ENCODE data around the gene CACNA1C.

The CACNA1C gene

DNA sequence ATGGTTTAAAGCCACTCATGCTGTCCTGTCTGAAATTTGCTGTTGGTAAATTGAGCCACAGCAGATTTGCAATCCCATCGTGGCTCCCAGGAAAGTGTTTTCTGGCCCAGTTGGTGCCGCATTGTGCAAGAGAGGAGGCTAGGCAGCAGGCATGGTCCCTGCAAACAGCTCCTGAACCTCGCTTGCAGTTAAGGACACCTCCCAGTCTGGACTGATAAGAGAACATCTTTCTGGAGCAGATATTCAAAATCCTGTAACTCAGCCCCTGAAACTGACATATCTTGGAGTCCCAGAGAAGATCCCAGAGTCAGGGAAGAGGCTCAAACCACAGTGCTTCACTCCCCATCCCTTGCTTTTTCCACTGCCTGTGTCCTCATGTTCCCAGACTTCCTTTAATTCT, 413.4 kb downstream of the CACNA1C start:
- H3K36me3 ChIP-seq (ENCODE audit: control insufficient read depth in 2 of 2, insufficient read depth in 2 of 2, low read length in 2 of 2): no peaks in the 10 kb centered on the region
- no peaks in the 10 kb centered on the region for H3K4me1 ChIP-seq (ENCODE audit: control insufficient read depth in 2 of 2, insufficient read depth in 2 of 2, low read length in 2 of 2)
- H3K27me3 ChIP-seq (ENCODE audit: control insufficient read depth in 2 of 2, insufficient read depth in 2 of 2, low read length in 2 of 2): no peaks in the 10 kb centered on the region
- H3K9ac ChIP-seq (ENCODE audit: low read depth in 1 of 2, low read length in 2 of 2): no peak overlapping the region
- no peak overlapping the region for H3K4me3 ChIP-seq (ENCODE audit: low read length in 2 of 2)
- no peak overlapping the region for H3K27ac ChIP-seq (ENCODE audit: low read depth in 2 of 2, low read length in 2 of 2)
- H3K9me3 ChIP-seq (ENCODE audit: control insufficient read depth in 2 of 2, low read length in 2 of 2): no peaks in the 10 kb centered on the region

DNA sequence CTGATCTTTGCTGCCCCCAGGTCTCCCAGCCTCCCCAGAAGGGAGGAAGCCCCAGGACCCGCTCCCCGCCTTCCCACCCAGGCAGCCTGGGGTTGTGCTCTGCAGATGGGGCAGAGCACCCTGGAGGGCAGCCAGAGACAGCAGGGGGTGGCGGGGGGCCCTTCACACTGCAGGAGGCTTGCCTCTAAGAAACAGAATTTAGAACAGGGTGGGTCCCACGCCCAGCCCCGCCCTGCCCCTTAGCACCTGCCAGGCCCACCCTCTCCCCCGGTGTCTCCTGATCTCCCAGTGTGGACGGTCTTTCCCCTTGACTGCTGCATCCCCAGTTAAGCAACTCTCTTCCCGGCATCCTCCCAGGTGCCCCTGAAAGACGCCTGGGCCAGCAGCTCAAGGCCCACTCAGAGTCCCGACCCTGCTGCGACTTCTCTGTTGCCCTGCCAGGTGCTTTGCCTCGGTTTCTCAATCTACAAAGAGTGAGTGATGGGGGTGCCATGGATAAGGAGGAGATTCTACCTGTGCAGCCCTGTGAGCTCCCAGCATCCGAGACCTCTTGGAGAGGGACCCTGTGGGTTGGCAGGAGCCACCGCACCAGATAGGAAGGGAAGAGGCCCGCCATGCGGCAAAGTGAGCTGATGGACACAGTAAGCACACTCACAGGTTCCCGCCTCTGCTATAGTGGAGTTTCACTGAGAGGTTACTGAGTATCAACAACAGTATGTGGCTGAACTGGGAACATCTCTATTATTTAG, 414.8 kb downstream of the CACNA1C start:
- no peak overlapping the region for H3K27ac ChIP-seq (ENCODE audit: low read depth in 2 of 2, low read length in 2 of 2)
- H3K4me1 ChIP-seq (ENCODE audit: control insufficient read depth in 2 of 2, insufficient read depth in 2 of 2, low read length in 2 of 2): no peaks in the 10 kb centered on the region
- no peaks in the 10 kb centered on the region for H3K36me3 ChIP-seq (ENCODE audit: control insufficient read depth in 2 of 2, insufficient read depth in 2 of 2, low read length in 2 of 2)
- no peak overlapping the region for H3K9ac ChIP-seq (ENCODE audit: low read depth in 1 of 2, low read length in 2 of 2)
- no peaks in the 10 kb centered on the region for H3K9me3 ChIP-seq (ENCODE audit: control insufficient read depth in 2 of 2, low read length in 2 of 2)
- no peak overlapping the region for H3K4me3 ChIP-seq (ENCODE audit: low read length in 2 of 2)
- no peaks in the 10 kb centered on the region for H3K27me3 ChIP-seq (ENCODE audit: control insufficient read depth in 2 of 2, insufficient read depth in 2 of 2, low read length in 2 of 2)

DNA sequence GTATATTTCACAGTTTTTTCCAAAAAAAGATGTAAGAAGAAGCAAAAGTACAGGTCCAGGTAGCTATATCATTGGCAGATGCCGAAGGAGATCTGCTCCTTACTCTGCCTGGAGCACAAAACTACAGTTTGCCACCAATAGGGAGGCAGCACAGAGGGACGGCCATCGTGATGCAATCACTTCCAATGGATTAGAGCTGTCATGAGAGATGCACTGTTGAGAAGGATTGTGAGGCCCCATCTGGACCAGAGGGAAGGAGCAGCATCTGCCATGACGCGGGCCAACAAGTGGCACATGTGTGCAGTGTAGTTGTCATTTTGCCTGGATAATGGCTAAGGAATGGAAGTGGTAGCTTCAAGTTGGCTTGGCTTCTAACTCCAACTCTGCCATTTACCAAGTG, 423.2 kb downstream of the CACNA1C start:
- Histone ChIP-seq H3K9ac (ENCODE audit: low read depth in 1 of 2, low read length in 2 of 2) (no peak overlapping the region), H3K36me3 (ENCODE audit: control insufficient read depth in 2 of 2, insufficient read depth in 2 of 2, low read length in 2 of 2) (no peaks in the 10 kb centered on the region), H3K4me1 (ENCODE audit: control insufficient read depth in 2 of 2, insufficient read depth in 2 of 2, low read length in 2 of 2) (peaks cover 0 to 2% of the 10 kb centered on the region in 2 donors), H3K9me3 (ENCODE audit: control insufficient read depth in 2 of 2, low read length in 2 of 2) (no peaks in the 10 kb centered on the region), H3K27me3 (ENCODE audit: control insufficient read depth in 2 of 2, insufficient read depth in 2 of 2, low read length in 2 of 2) (no peaks in the 10 kb centered on the region), H3K27ac (ENCODE audit: low read depth in 2 of 2, low read length in 2 of 2) (no peak overlapping the region), H3K4me3 (ENCODE audit: low read length in 2 of 2) (no peak overlapping the region)

DNA sequence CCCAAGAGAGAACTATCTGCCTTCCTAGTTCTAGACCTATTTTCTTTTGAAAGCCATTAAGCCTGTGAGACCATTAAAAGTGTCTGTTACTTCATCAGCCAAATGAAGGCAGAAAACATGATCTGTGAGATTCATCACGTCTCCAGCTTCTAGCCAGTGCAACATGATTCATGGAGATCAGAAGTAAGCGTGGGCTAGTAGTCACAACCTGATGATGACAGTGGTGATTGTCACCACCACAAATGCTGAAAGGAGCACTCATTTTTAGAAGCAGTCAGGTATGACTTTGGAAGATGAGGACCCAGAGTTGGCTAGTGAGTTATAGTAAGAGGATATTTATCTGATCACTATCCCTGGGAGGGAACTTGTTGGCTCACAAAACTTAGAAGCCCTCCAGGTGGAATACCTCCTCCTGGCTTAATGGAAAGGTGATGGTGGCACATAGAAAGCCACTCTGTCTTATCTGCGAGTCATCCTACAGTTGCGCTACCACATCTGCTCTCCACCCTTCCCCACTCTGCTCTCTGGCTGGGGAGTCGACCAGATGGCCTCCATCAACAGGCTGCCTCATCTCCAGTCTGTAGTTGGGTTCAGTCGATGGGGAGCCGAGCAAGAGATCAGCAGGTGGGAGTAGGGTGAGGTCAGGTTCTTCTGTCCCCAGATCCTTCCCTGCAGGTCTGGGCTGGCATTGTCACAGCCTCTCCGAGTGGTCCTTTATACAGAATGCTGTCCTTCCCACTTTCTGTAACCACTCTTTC, 424.4 kb downstream of the CACNA1C start:
- H3K27me3 ChIP-seq (ENCODE audit: control insufficient read depth in 2 of 2, insufficient read depth in 2 of 2, low read length in 2 of 2): no peaks in the 10 kb centered on the region
- H3K4me3 ChIP-seq (ENCODE audit: low read length in 2 of 2): no peak overlapping the region
- no peaks in the 10 kb centered on the region for H3K36me3 ChIP-seq (ENCODE audit: control insufficient read depth in 2 of 2, insufficient read depth in 2 of 2, low read length in 2 of 2)
- H3K27ac ChIP-seq (ENCODE audit: low read depth in 2 of 2, low read length in 2 of 2): no peak overlapping the region
- no peaks in the 10 kb centered on the region for H3K9me3 ChIP-seq (ENCODE audit: control insufficient read depth in 2 of 2, low read length in 2 of 2)
- no peak overlapping the region for H3K9ac ChIP-seq (ENCODE audit: low read depth in 1 of 2, low read length in 2 of 2)
- peaks cover 0 to 2% of the 10 kb centered on the region in 2 donors for H3K4me1 ChIP-seq (ENCODE audit: control insufficient read depth in 2 of 2, insufficient read depth in 2 of 2, low read length in 2 of 2)

DNA sequence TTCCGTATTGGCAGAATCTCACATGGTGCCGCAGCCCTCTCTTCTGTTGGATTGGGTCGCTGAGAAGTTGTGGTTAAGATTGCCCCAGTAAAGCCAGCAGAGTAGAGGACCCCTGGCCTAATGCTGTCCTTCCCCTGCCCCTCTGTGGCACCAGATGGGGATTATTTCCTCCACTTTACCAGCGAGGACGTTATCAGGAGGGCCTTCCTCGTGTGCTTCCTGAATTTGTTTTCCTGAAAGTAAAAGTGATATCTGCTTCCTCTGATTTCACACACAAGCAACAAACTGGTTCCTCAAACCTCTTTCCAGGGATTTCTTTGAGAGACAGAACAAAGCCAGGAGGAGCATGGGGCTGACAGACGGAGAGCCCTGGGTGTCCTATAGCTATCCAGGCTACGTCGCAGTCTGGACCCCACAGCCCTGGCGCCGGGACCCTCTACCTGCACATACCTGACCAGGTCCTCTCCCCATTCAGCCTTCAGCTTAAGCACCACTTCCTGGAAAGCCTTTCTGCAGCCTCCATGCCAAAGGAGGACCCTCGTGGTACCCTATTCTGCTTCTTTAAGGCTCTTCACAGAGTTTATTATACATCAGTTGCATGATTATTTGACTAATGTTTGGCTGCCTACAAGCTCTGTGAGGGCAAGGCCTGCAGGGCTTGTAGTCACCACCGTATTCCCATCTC, 427.2 kb downstream of the CACNA1C start:
- no peaks in the 10 kb centered on the region for H3K27me3 ChIP-seq (ENCODE audit: control insufficient read depth in 2 of 2, insufficient read depth in 2 of 2, low read length in 2 of 2)
- no peak overlapping the region for H3K27ac ChIP-seq (ENCODE audit: low read depth in 2 of 2, low read length in 2 of 2)
- no peaks in the 10 kb centered on the region for H3K36me3 ChIP-seq (ENCODE audit: control insufficient read depth in 2 of 2, insufficient read depth in 2 of 2, low read length in 2 of 2)
- no peak overlapping the region for H3K4me3 ChIP-seq (ENCODE audit: low read length in 2 of 2)
- H3K9me3 ChIP-seq (ENCODE audit: control insufficient read depth in 2 of 2, low read length in 2 of 2): no peaks in the 10 kb centered on the region
- H3K4me1 ChIP-seq (ENCODE audit: control insufficient read depth in 2 of 2, insufficient read depth in 2 of 2, low read length in 2 of 2): peaks cover 0 to 2% of the 10 kb centered on the region in 2 donors
- H3K9ac ChIP-seq (ENCODE audit: low read depth in 1 of 2, low read length in 2 of 2): no peak overlapping the region

DNA sequence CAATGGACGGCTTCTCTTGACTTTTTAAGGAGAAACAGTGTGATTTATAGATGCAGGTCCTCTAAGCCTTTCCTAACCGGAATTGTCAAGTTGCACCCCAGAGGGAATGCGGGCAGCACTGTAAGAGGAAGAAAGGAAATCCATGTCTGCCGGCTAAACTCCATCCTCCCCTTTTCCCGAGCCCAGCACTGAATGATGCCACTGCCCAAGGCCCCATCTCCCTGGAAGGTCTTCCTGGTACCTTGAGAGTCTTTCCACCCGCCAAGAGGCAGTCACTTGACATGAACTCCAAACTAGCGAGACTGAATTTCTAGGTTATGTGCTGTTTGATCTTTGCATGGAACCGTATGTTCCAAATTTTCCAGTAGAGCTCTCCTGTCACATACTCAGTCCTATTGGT, 428.6 kb downstream of the CACNA1C start:
- Histone ChIP-seq H3K36me3 (ENCODE audit: control insufficient read depth in 2 of 2, insufficient read depth in 2 of 2, low read length in 2 of 2) (no peaks in the 10 kb centered on the region), H3K9ac (ENCODE audit: low read depth in 1 of 2, low read length in 2 of 2) (no peak overlapping the region), H3K4me1 (ENCODE audit: control insufficient read depth in 2 of 2, insufficient read depth in 2 of 2, low read length in 2 of 2) (peaks cover 0 to 2% of the 10 kb centered on the region in 2 donors), H3K27ac (ENCODE audit: low read depth in 2 of 2, low read length in 2 of 2) (no peak overlapping the region), H3K4me3 (ENCODE audit: low read length in 2 of 2) (no peak overlapping the region), H3K27me3 (ENCODE audit: control insufficient read depth in 2 of 2, insufficient read depth in 2 of 2, low read length in 2 of 2) (no peaks in the 10 kb centered on the region), H3K9me3 (ENCODE audit: control insufficient read depth in 2 of 2, low read length in 2 of 2) (no peaks in the 10 kb centered on the region)

DNA sequence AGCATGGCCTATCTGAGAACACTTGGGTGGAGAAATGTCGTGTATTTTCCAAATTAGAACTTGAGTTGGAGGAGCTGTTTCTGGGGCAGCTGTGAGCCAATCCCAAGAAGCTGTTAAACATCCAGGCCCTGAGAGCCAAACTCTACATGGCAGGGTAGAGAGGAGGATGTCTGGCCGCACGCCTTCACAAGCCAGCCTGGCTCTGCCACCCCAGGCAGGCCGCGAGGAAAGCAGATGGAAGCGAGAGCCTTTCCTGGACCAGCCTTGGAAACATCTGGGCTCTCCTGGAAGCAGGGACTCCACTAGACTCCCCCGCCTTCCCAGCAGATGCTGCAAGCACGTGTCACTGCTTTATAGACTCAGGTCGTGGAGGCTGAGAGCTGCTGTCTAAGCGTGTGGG, 429.2 kb downstream of the CACNA1C start:
- Histone ChIP-seq H3K9me3 (ENCODE audit: control insufficient read depth in 2 of 2, low read length in 2 of 2) (no peaks in the 10 kb centered on the region), H3K36me3 (ENCODE audit: control insufficient read depth in 2 of 2, insufficient read depth in 2 of 2, low read length in 2 of 2) (no peaks in the 10 kb centered on the region), H3K27ac (ENCODE audit: low read depth in 2 of 2, low read length in 2 of 2) (no peak overlapping the region), H3K9ac (ENCODE audit: low read depth in 1 of 2, low read length in 2 of 2) (no peak overlapping the region), H3K4me1 (ENCODE audit: control insufficient read depth in 2 of 2, insufficient read depth in 2 of 2, low read length in 2 of 2) (peaks cover 0 to 2% of the 10 kb centered on the region in 2 donors), H3K27me3 (ENCODE audit: control insufficient read depth in 2 of 2, insufficient read depth in 2 of 2, low read length in 2 of 2) (no peaks in the 10 kb centered on the region), H3K4me3 (ENCODE audit: low read length in 2 of 2) (no peak overlapping the region)

DNA sequence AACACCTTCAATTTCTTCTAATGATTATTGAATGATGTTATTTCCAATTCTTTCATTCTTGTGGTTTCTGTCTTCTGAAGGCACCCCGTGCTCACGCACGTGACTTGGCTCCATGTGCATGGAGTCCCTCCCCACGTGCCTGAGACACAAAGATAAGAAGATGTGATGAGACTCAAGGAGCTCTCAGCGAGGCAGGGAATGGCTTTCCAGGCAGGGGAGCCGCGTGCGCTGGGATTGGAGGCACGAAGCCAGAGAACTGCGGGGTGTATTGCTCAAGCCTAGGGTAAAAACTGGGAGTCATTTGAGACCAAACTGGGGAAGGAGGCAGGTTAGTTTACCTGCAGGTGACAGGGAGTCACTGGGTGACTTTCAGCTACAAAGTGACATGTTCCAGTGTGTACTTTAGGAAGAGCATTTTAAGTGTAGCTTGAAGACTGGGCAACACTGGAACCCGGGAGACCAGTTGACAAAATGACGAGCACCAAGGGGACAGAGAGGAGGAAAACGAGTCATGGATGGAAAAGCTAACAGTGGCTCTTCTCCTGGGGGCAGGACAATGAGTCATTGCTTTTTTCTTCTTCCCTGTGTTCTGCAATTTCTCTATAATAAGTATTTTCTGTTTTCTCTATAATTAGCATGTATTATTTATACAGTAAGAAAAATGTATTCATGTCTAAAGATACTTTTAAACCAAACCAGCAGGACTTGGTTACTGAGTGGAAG, 430.3 kb downstream of the CACNA1C start:
- H3K9me3 ChIP-seq (ENCODE audit: control insufficient read depth in 2 of 2, low read length in 2 of 2): no peaks in the 10 kb centered on the region
- no peak overlapping the region for H3K27ac ChIP-seq (ENCODE audit: low read depth in 2 of 2, low read length in 2 of 2)
- H3K36me3 ChIP-seq (ENCODE audit: control insufficient read depth in 2 of 2, insufficient read depth in 2 of 2, low read length in 2 of 2): no peaks in the 10 kb centered on the region
- H3K4me3 ChIP-seq (ENCODE audit: low read length in 2 of 2): no peak overlapping the region
- no peaks in the 10 kb centered on the region for H3K27me3 ChIP-seq (ENCODE audit: control insufficient read depth in 2 of 2, insufficient read depth in 2 of 2, low read length in 2 of 2)
- H3K9ac ChIP-seq (ENCODE audit: low read depth in 1 of 2, low read length in 2 of 2): no peak overlapping the region
- H3K4me1 ChIP-seq (ENCODE audit: control insufficient read depth in 2 of 2, insufficient read depth in 2 of 2, low read length in 2 of 2): peaks cover 0 to 2% of the 10 kb centered on the region in 2 donors

DNA sequence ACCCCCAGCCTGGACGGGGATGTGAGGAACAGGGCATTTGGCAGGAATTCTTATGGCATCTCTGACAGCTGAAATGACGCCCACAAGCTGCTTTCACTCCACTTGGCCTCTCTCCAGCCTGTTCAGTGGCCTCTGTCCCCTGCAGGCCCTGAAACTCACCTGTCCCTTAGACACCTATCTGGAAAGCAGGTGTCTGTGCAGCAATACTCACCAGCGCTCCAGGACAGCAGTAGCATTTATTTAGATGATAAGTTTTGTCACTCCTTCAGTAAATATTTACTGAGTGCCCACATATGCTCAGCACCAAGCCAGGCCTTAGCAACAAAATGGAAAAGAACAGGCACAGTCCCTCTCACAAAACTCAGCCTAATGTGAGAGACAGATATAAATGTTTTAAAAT, 430.9 kb downstream of the CACNA1C start:
- no peaks in the 10 kb centered on the region for H3K36me3 ChIP-seq (ENCODE audit: control insufficient read depth in 2 of 2, insufficient read depth in 2 of 2, low read length in 2 of 2)
- H3K4me3 ChIP-seq (ENCODE audit: low read length in 2 of 2): no peak overlapping the region
- H3K9ac ChIP-seq (ENCODE audit: low read depth in 1 of 2, low read length in 2 of 2): no peak overlapping the region
- H3K9me3 ChIP-seq (ENCODE audit: control insufficient read depth in 2 of 2, low read length in 2 of 2): no peaks in the 10 kb centered on the region
- H3K27ac ChIP-seq (ENCODE audit: low read depth in 2 of 2, low read length in 2 of 2): no peak overlapping the region
- H3K27me3 ChIP-seq (ENCODE audit: control insufficient read depth in 2 of 2, insufficient read depth in 2 of 2, low read length in 2 of 2): no peaks in the 10 kb centered on the region
- H3K4me1 ChIP-seq (ENCODE audit: control insufficient read depth in 2 of 2, insufficient read depth in 2 of 2, low read length in 2 of 2): peaks cover 0 to 2% of the 10 kb centered on the region in 2 donors
